Immature natural killer cell (primary cell): ENCODE results near the gene LRP8. TPM values are rescaled to one million over a fixed set of nuclear protein-coding genes. Genes with fewer than 3 reads are reported as not detected.

ENCODE experiments used
- DNase-seq, 3 donors: peaks; one replicate each; pipeline ENCODE4 v3.0.0; 2022; ENCODE audit warnings: mixed read lengths in 1 of 3
- H3K27ac Mint-ChIP-seq, 6 donors: one replicate each; pipeline ENCODE4 v1.8.0; 2020; ENCODE audit warnings: mixed read lengths in 6 of 6, mild to moderate bottlenecking in 5 of 6, inconsistent platforms in 4 of 6, moderate library complexity in 3 of 6
- H3K27me3 Mint-ChIP-seq, 3 donors: one replicate each; pipeline ENCODE4 v1.8.0; 2020 to 2021; ENCODE audit warnings: low read depth in 3 of 3, mild to moderate bottlenecking in 3 of 3, mixed read lengths in 3 of 3, moderate library complexity in 3 of 3, inconsistent platforms in 1 of 3
- H3K36me3 Mint-ChIP-seq, 3 donors: one replicate each; pipeline ENCODE4 v1.8.0; 2020; ENCODE audit warnings: mixed read lengths in 3 of 3, inconsistent platforms in 2 of 3, mild to moderate bottlenecking in 2 of 3
- H3K4me1 Mint-ChIP-seq, 2 donors: one replicate each; pipeline ENCODE4 v1.8.0; 2020; ENCODE audit warnings: inconsistent platforms in 2 of 2, mild to moderate bottlenecking in 2 of 2, mixed read lengths in 2 of 2, moderate library complexity in 1 of 2
- H3K4me3 Mint-ChIP-seq, 5 donors: one replicate each; pipeline ENCODE4 v1.8.0; 2020; ENCODE audit warnings: mild to moderate bottlenecking in 5 of 5, mixed read lengths in 5 of 5, inconsistent platforms in 3 of 5, moderate library complexity in 3 of 5
- H3K9me3 Mint-ChIP-seq, 6 donors: one replicate each; pipeline ENCODE4 v1.8.0; 2020; ENCODE audit warnings: mild to moderate bottlenecking in 6 of 6, mixed read lengths in 6 of 6, inconsistent platforms in 4 of 6, moderate library complexity in 3 of 6
- polyA plus RNA-seq, 3 donors: library from polyadenylated mRNA; unstranded; fragments of 300-500 nt; fragmentation: Illumina TruSeq; gene quantifications; one replicate each; pipeline ENCODE4 v1.2.3, GENCODE V29; 2021

Gene LRP8
- polyA plus RNA-seq, 3 donors from 2014 or later, result 0.86 to 3.4 (median 1.1) TPM

DNA sequence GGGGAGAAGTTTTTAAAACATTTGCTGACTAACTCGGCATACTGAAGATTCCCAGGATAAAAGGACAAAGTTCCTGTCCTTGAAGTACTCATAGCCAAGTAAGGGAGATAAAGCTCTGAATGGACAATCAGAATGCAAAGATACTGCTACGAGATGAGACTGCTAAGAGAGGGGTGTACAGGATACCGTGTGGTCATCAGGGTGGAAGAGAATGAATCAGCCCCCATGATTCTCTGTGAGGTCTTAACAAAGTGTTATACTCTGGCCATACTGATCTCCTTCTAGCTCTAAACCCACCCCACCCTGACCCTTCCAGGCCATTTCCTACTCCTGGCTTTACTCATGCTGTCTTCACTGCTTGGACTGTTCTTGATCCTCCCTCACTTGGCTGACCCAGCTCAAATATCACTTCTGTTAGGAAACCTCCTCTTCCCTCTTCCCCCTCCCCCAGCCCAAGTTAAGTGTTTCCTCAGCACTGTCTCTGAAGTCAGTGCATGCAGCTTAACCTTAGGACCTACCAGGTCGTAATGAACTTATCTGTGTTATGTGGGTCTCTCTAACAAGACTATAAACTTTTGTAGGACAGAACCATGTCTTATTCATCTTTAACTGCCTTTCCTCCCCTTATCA lies 73.7 kb downstream of the LRP8 start:
- H3K36me3 Mint-ChIP-seq, result peaks cover 11 to 24% (median 19%) of the 10 kb centered on the region in 3 donors
- peaks cover 0 to 2% (median 0%) of the 10 kb centered on the region in 3 donors for H3K27me3 Mint-ChIP-seq
- H3K4me3 Mint-ChIP-seq, result no peak overlapping the region
- H3K27ac Mint-ChIP-seq, result no peak overlapping the region
- no peaks in the 10 kb centered on the region for H3K4me1 Mint-ChIP-seq
- H3K9me3 Mint-ChIP-seq, result no peaks in the 10 kb centered on the region
- no peak for DNase-seq

DNA sequence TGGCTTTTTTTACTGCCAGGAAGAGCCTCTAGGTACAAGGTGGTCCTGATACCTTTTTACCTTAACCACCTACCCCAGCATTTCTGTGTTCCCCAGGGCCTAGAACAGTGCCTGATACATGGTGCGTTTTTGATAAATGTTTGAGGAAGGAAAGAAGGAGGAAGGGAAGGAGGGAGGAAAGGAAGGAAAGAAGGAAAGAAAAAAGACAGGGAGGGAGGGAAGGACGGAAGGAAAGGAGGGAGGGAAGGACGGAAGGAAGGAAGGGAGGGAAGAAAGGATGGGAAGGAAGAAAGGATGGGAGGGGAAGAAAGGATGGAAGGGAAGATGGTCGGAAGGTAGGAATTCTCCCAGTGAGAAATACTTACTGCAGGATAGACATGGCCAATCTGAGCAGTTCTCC lies 77.5 kb downstream of the LRP8 start:
- no peak for DNase-seq
- H3K4me3 Mint-ChIP-seq, result no peak overlapping the region
- H3K27me3 Mint-ChIP-seq, result no peaks in the 10 kb centered on the region
- H3K4me1 Mint-ChIP-seq, result no peaks in the 10 kb centered on the region
- H3K36me3 Mint-ChIP-seq, result peaks cover 6 to 20% (median 19%) of the 10 kb centered on the region in 3 donors
- H3K27ac Mint-ChIP-seq, result no peak overlapping the region
- H3K9me3 Mint-ChIP-seq, result no peaks in the 10 kb centered on the region

GRCh38 chr1:53249706-53250105 lies 78.2 kb downstream of the LRP8 start:
- H3K4me1 Mint-ChIP-seq, result no peaks in the 10 kb centered on the region
- no peak overlapping the region for H3K27ac Mint-ChIP-seq
- H3K27me3 Mint-ChIP-seq, result no peaks in the 10 kb centered on the region
- no peak overlapping the region for H3K4me3 Mint-ChIP-seq
- no peaks in the 10 kb centered on the region for H3K9me3 Mint-ChIP-seq
- H3K36me3 Mint-ChIP-seq, result peaks cover 5 to 20% (median 18%) of the 10 kb centered on the region in 3 donors
- DNase-seq, result no peak

- no peaks in the 10 kb centered on the region for H3K4me1 Mint-ChIP-seq
- no peak for DNase-seq
- H3K4me3 Mint-ChIP-seq, result no peak overlapping the region
- no peaks in the 10 kb centered on the region for H3K27me3 Mint-ChIP-seq
- no peak overlapping the region for H3K27ac Mint-ChIP-seq
- H3K36me3 Mint-ChIP-seq, result peaks cover 0 to 13% (median 10%) of the 10 kb centered on the region in 3 donors
- H3K9me3 Mint-ChIP-seq, result no peaks in the 10 kb centered on the region
Measured at GRCh38 chr1:53246261-53247134, 81.4 kb downstream of the LRP8 start.

GRCh38 chr1:53244141-53244540 lies 83.7 kb downstream of the LRP8 start:
- H3K27me3 Mint-ChIP-seq, result no peaks in the 10 kb centered on the region
- no peaks in the 10 kb centered on the region for H3K36me3 Mint-ChIP-seq
- H3K27ac Mint-ChIP-seq, result no peak overlapping the region
- DNase-seq, result no peak
- H3K4me3 Mint-ChIP-seq, result no peak overlapping the region
- H3K4me1 Mint-ChIP-seq, result peaks cover 2% of the 10 kb centered on the region in 2 donors
- no peaks in the 10 kb centered on the region for H3K9me3 Mint-ChIP-seq

GRCh38 chr1:53242381-53242780 lies 85.5 kb downstream of the LRP8 start:
- H3K4me3 Mint-ChIP-seq, result no peak overlapping the region
- peaks cover 18 to 19% of the 10 kb centered on the region in 2 donors for H3K4me1 Mint-ChIP-seq
- peaks cover 5 to 6% (median 6%) of the 10 kb centered on the region in 3 donors for H3K27me3 Mint-ChIP-seq
- DNase-seq, result no peak
- H3K36me3 Mint-ChIP-seq, result no peaks in the 10 kb centered on the region
- H3K9me3 Mint-ChIP-seq, result no peaks in the 10 kb centered on the region
- no peak overlapping the region for H3K27ac Mint-ChIP-seq

DNA sequence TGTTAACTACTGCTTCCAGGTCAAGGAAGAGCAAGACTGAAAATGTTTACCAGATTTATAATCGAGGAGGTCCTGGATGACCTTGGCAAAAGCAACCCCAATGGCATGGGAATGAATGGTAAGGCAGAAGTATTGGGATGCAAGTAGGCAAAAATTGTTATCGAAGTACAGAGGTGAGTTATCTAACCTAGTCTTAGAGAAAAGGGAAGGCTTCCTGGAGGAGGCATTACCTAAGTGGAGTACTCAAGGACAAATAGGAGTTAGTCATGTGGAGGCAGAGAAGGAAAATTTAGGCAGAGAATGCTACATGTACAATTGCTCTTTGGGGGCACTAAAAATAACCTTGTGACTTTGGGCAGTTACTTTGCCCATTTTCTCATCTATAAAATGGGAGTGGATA lies 86.0 kb downstream of the LRP8 start:
- no peaks in the 10 kb centered on the region for H3K36me3 Mint-ChIP-seq
- no peaks in the 10 kb centered on the region for H3K9me3 Mint-ChIP-seq

DNA sequence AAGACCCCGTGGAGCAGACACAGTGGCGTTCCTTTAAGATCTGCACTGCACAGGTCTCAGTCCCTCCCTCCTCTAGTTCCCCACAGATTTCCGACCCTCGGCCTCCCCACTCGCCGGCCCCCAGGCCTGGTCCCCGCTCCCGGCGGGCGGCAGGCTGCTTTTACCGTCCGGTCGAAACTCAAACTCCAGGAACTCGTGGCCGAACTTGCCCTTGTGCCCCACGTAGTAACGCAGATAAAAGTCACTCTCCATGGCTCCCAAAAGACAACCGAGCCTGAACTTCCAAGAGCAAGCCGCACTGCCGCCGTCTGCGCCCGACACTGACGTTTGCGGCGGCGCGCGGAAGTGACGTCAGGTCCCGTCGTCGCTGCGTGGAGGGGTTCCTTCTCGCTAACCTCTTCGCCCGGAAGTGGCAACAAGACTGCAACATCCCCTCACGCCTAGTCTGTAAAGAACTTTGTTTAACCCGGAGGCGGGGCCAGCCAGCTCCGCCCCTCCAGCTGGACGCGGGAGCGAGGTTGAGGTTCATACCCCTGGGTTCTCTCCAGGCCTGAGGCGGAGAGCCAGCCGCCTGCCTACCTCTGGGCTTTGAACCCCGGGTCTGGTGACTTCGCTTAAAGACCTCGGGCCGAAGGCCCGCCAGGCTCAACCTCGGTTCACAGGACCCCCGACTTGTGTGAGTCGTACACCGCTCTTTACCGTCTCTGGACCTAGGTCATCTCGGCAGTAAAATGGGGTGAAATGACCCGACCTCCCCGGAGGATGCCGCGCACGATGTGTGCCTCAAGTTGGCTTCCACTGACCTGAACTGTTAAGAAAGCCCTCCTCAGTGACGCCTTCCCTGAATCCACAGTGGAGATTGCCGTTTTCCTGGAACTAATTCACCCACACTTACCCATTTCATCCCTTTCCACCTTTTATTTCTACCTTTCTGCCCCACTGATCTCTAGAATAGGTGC lies 89.4 kb downstream of the LRP8 start, which contains the start of gene MAGOH:
Gene MAGOH, minus strand, starts transcription at position 322 of the 959 bp plus-strand sequence. Its CDS starts 70 bp downstream, at position 252.
- peak within 1 kb of the TSS; percentile 97 to 98 (median 98) for H3K4me3 Mint-ChIP-seq
- peaks cover 5 to 8% (median 6%) of the 10 kb centered on the region in 3 donors for H3K27me3 Mint-ChIP-seq
- peak within 1 kb of the TSS; percentile 96 to 99 (median 98) for H3K27ac Mint-ChIP-seq
- H3K4me1 Mint-ChIP-seq, result peaks cover 31 to 34% of the 10 kb centered on the region in 2 donors
- H3K9me3 Mint-ChIP-seq, result no peaks in the 10 kb centered on the region
- peaks cover 5 to 14% (median 10%) of the 10 kb centered on the region in 3 donors for H3K36me3 Mint-ChIP-seq
- peak; percentile 95 to 96 (median 95) for DNase-seq

More for the DNA sequence above, 86.0 kb downstream of the LRP8 start:
- H3K27ac Mint-ChIP-seq, result peak overlapping the region in 1 of 6 donors; percentile 58
- no peak overlapping the region for H3K4me3 Mint-ChIP-seq
- peaks cover 5 to 6% (median 6%) of the 10 kb centered on the region in 3 donors for H3K27me3 Mint-ChIP-seq
- peaks cover 20 to 22% of the 10 kb centered on the region in 2 donors for H3K4me1 Mint-ChIP-seq
- no peak for DNase-seq

DNA sequence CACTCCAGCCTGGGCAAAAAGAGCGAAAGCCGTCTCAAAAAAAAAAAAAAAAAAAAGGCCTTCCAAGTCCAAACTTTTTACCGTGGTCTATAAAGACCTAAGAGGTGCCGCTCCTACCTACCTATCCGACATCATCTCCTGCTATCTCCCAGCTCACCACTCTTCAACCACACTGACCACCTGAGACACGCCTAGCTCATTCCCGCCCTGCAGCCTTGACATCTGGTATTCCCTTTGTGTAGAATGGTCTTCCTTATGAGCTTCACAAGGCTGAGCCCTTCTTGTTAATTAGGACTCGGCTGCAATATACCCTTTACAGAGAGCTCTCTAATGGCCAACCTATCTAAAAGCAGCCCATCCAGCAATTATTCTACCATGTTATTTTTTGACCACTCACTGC lies 90.2 kb downstream of the LRP8 start:
- Mint-ChIP-seq H3K9me3 (no peaks in the 10 kb centered on the region), H3K27me3 (peaks cover 5 to 8% (median 6%) of the 10 kb centered on the region in 3 donors), H3K4me3 (peak overlapping the region; percentile 97 to 98 (median 98)), H3K27ac (peak overlapping the region; percentile 96 to 99 (median 98)), H3K36me3 (peaks cover 6 to 20% (median 16%) of the 10 kb centered on the region in 3 donors), H3K4me1 (peaks cover 31 to 34% of the 10 kb centered on the region in 2 donors)
- DNase-seq, result no peak

DNA sequence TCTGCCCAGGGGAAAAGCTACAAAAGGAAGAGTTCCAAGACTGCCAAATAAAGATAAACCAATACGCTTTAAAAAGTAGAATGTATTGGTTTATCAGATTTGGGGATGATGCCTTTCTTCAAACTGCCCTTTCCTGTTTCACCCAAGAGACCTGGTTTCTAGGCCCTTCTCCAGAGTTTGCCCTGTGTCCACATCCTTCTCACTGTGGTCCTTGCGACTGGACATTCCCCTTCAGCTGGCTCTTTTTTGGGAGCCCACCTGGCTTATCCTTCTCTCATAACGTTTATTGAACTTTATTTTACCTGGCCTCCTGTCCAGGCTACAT lies 106.9 kb downstream of the LRP8 start:
- Mint-ChIP-seq H3K4me1 (peaks cover 24 to 26% of the 10 kb centered on the region in 2 donors), H3K27me3 (peaks cover 11 to 14% (median 12%) of the 10 kb centered on the region in 3 donors), H3K27ac (peak overlapping the region; percentile 92 to 98 (median 98)), H3K9me3 (no peaks in the 10 kb centered on the region), H3K36me3 (no peaks in the 10 kb centered on the region), H3K4me3 (peak overlapping the region; percentile 90 to 96 (median 93))
- DNase-seq, result no peak

DNA sequence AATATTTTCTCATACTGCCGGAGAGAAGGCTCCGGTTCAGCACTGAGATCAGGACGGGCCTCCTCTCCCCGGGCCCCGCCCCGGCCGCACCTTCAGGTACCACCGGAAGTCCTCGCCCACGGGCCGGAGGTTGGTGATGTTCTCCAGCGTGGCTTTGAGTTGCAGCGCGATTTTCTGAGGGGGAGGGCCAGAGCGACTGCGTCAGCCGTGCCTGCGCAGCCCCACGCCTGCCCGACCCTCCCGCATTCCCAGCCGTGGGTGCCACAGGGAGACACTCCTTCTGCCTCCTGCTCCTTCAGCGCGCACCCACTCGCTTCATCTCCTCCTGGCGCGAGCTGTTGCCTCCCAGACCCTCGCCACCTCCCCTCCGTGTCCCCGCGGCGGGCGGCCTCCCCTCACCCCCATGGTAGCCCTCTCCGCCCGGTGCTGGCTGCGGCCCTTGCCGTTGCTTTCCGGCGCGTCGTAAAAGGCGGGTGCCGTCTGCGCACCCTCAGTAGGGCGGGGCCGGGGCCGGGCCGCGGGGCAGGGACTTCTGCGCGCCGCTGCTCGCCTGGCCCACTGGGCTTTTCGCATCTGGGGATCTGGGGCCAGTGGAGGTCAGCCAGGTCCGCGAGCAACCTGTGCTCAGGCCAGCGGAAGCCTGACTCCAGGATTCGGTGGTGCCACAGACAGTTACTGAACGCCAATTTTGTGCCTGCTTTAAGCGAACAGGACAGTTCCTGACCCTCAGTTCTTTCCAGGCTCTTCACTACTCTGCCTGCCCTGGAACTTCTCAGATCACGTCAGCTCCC lies 107.5 kb downstream of the LRP8 start, which contains the start of gene CZIB:
Gene CZIB, minus strand, starts transcription at position 464 of the 791 bp plus-strand sequence. Its CDS starts 59 bp downstream, at position 405.
- no peaks in the 10 kb centered on the region for H3K9me3 Mint-ChIP-seq
- peak within 1 kb of the TSS; percentile 90 to 96 (median 93) for H3K4me3 Mint-ChIP-seq
- H3K36me3 Mint-ChIP-seq, result peaks cover 0 to 2% (median 0%) of the 10 kb centered on the region in 3 donors
- H3K4me1 Mint-ChIP-seq, result peaks cover 24 to 26% of the 10 kb centered on the region in 2 donors
- peak within 1 kb of the TSS; percentile 92 to 98 (median 98) for H3K27ac Mint-ChIP-seq
- peaks cover 11 to 14% (median 13%) of the 10 kb centered on the region in 3 donors for H3K27me3 Mint-ChIP-seq
- peak; percentile 93 to 94 (median 94) for DNase-seq

DNA sequence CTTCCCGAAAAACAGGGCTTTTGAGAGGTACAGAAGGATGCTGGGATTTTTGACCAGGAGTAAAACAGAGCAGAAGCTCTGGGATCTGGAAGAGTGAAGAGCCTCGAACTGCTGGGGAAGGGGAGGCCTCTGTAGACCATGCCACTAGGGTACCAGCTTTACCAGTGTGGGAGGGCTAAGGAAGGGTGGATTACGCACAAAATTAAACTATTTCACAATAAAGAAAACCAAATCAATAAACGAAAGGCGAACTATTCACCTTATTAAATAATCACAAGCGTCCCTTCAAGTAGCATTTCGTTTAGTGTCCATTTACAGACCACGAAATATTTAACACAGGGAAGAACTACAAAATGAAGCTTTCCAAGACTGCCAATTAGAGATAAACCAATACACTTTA lies 108.2 kb downstream of the LRP8 start:
- H3K27me3 Mint-ChIP-seq, result peaks cover 11 to 14% (median 13%) of the 10 kb centered on the region in 3 donors
- H3K27ac Mint-ChIP-seq, result peak overlapping the region; percentile 92 to 98 (median 98)
- peaks cover 24 to 26% of the 10 kb centered on the region in 2 donors for H3K4me1 Mint-ChIP-seq
- peaks cover 0 to 3% (median 0%) of the 10 kb centered on the region in 3 donors for H3K36me3 Mint-ChIP-seq
- peak overlapping the region; percentile 90 to 96 (median 93) for H3K4me3 Mint-ChIP-seq
- DNase-seq, result no peak
- no peaks in the 10 kb centered on the region for H3K9me3 Mint-ChIP-seq
